NCI-H446 treated with DMSO at 0.1 percent for 48 hours (cell line): ENCODE measurements around the gene COX8A.

Source experiments
- DNase-seq: peaks from one replicate; lab custom pipeline; 2025; lab: John Stamatoyannopoulos, UW

COX8A gene

DNA sequence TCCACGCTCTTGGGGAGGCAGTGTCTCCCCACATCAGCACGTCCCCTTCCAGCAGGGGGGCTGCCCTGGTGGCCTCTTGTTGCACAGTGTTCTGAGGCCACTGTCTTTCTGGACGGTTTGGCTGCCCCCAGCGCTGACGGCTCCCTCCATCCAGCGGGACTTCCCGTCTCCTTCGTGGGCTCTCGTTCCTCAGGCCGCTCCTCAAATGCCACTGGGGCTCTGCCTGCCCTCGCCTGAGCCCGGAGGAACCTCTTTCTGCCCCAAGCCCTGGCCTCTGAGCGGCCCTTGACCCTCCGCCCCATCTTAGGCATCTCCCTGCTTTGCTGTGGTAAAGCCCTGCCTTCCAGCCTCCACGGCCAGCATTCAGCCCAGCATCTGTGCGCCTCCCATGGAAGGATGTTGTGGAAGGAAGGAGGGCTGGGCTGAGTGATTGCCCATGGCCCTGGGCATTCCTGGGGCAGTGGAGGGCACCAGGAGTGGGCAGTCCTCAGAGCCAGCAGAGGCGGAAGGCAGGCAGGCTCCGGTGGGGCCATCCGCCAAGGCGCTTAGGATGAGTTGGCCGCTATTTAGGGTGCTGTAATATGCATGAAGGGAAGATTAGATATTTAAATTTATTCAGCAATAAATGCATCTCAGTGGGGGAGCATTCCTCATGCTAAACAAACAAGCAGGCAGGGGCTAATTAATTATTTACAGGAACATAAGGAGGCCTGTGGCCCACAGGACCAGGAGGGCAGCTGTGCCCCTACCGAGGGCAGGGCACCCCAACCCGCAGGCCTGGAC, 29.6 kb downstream of the COX8A start:
- no peak for DNase-seq

DNA sequence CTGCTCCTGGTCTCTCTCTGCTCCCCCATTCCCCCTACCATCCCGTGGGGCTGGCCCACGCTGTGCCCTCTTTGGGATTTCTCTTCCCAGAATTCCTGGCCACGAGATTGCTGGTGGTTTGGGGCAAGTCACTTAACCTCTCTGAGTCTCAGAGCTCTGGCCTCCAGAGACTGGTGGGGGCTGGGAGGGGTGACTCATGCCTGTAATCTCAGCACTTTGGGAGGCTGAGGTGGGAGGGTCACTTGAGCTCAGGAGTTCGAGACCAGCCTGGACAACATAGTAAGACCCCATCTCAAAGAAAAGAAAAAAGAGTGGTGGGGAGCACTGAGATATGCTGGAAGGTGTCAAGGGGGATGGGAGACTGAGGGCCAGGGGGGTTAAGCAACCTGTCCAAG, 30.2 kb downstream of the COX8A start:
- DNase-seq = no peak

DNA sequence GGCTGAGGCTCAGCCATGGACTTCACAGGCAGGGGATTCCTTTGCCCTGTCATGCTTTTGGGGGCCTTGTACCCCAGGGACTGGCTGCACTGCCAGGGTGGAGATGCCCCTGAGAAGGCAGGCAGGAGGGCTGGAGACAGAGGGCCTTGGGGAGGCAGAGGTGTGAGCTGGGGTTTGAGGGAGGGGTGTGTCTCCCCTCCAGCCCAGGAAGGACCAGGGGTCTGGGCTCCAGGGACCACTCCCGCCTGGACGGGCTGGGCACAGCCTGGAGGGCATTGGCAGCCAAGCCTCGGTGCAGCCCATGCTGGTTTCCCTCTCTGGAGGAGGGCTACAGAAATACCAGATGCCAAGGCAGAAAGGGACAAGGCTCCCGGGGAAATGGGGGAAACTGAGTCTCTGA, 31.3 kb downstream of the COX8A start:
- no peak for DNase-seq

DNA sequence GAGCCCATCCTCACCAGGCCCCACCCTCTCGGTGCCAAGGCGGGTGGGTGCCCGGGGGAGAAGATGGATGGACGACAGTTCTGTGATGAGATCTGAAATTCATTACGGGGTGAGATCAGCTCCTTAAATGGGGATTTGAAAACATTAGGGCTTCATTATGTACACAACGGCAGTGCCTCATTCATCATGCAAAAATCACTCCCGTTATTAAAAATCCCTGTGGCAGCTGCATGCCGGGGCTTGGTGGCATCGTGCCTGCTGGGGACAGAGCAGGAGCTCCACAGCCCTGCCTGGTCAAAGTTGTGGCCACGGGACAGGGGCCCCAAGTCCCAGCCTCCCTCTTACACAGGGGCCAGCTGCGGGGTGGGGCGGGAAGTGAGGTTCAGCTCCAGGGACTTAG, 32.0 kb downstream of the COX8A start:
- no peak for DNase-seq

DNA sequence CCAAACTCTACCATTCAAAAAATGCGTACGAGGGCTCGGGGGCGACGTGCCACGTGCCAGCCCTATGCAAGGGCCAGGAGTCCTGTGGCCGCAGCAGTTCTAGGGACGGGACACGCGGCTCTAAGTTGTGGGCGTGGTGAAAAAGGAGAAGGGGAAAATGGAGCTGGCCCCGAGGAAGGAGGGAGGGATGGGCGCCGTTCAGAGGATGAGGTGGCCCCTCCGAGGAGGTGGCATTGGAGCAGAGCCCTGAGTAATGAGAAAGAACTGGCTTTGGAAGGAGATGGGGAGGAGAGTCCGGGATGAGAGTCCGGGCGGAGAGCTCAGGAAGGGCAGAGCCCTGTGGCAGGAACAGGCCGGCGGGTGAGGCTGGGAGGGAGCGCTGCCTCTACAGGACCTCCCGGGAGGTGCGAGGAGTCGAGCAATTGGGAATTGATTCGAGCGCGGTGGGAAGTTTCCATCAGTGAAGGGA, 32.8 kb downstream of the COX8A start:
- DNase-seq = no peak

DNA sequence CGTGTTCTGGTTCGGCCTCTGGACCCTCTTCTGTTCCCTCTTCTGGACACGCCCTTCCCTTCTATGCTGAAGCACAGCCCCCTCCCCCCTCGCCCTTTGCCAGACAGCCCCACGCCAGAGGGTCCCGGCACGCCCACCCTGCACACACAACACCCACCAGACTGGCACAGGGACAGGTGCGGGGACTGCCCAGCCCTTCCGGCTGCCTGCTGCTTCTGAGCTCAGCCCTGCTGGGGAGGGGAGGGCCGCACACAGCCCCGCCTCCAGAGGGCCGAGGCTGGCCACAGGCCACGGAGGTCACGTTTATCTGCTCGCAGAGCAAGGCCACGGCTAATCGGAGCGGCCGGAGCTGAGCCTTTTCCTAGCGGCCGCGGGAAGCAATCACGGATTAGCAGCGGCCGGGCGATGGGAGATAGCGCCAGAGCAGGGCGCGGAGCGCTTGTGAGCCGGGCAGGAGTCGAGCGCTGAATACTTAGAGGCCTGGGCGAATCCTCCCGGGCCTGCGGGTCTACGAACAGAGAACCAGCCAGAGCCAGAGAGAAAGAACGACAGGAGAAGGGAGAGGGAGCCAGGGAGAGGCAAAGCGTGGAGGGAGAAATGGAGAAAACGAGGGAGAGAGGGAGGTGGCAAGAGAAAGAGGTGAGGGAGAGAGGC, 33.3 kb downstream of the COX8A start:
- no peak for DNase-seq

DNA sequence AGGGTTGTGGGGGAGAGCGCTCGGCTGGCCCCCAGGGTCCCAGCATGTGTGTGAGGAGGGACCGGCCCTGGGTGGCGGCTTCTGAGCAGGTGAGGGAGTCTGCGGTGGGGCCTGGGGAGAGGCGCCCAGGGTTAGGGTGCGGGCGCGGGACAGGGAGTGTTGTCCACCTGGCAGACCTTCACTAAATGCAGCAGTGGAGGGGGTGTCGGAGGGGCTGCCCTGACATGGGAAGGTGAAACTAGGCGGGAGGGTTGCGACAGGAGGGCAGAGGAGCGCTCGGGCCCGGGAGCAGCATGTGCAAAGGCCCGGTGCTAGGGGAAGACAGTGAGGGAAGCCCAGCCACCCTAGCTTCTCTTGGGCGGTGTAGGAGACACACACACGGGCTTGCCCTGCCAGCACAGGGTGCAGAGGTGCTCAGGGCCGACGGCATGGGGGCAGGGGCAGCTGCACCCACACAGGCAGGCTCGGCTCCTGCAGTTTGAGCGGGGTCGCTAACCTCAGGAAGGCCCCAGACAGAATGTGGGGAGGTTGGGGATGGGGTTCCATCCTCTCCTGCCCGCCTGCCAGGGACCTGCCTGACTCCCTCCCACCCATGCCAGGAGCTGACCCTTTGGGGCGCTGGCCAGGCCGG, 34.0 kb downstream of the COX8A start:
- no peak for DNase-seq

DNA sequence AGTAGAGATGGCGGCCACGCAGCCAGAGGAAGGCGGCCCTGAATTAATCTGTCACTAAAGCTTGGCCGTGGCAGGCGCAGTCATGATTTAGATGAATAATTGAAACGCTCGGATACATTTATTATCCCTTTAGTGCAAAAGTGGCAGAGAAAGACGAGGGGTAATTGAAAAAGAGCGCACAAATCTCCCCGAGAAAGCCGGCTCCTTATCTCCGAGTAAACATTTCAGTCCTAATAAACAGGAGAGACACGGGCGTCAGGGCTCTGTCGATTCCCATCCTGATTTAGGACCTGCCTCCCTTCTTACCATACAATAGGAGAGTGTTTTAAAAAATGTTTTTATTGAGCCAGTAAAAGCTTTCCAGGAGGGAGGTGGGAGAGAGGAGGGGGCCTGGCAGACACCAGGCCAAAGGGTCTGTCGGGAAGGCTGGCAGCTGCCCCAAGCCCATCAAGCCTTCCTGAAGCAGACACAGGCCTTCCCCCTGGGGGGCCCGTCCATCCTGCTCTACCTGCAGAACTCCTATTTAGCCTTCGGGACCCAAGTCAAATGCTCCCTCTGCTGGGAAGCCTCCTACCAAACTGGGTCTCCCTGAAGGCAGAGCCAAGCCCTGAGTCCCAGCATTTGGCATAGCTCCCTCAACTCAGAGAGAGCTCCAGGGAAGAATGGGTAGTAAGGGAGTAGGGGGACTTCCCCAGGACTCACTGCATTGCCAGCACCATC, 34.7 kb downstream of the COX8A start:
- no peak for DNase-seq

DNA sequence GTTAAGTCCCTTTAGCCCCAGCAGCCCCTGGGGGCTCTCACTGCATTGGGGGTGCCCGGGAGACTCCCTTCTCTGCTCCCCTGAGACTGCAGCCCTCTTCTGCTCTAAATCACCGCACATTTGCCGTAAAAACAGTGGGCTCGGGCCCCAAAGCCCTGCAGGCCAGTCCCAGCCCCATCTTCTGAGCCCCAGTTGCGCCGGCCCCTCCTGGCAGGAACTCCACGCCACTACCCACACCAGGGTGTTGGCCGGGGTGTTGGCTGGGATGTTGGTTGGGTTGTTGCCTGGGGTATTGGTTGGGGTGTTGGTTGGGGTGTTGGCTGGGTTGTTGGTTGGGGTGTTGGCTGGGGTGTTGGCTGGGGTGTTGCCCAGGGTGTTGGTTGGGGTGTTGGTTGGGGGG, 35.3 kb downstream of the COX8A start:
- DNase-seq = no peak

DNA sequence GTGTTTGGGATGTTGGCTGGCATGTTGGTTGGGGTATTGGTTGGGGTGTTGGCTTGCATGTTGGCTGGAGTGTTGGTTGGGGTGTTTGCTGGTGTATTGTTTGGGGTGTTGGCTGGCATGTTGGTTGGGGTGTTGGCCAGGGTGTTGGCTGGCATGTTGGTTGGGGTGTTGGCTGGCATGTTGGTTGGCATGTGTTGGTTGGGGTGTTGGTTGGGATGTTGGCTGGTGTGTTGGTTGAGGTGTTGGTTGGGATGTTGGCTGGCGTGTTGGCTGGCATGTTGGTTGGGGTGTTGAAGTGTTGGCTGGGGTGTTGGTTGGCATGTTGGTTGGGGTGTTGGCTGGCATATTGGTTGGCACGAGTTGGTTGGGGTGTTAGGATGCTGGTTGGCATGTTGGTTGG, 36.4 kb downstream of the COX8A start:
- no peak for DNase-seq

DNA sequence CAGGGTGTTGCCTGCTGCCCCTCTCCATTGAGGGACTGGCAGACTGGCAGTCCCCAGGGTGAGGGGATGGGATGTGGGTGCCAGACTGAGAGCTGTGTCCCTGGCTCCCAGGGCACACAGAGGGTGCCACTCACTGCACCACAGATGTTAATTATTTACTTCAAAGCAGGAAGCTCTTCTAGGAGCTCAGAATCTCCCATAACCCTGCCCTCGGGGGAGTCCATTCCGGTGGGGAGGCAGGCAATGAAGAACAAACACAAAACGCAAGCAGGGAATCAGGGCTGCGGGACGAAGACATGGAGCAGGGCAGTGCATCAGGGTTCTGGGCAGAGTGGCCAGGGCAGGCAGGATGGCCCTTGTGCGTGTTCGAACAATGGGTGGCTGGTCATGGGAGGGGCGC, 37.0 kb downstream of the COX8A start:
- DNase-seq = no peak

DNA sequence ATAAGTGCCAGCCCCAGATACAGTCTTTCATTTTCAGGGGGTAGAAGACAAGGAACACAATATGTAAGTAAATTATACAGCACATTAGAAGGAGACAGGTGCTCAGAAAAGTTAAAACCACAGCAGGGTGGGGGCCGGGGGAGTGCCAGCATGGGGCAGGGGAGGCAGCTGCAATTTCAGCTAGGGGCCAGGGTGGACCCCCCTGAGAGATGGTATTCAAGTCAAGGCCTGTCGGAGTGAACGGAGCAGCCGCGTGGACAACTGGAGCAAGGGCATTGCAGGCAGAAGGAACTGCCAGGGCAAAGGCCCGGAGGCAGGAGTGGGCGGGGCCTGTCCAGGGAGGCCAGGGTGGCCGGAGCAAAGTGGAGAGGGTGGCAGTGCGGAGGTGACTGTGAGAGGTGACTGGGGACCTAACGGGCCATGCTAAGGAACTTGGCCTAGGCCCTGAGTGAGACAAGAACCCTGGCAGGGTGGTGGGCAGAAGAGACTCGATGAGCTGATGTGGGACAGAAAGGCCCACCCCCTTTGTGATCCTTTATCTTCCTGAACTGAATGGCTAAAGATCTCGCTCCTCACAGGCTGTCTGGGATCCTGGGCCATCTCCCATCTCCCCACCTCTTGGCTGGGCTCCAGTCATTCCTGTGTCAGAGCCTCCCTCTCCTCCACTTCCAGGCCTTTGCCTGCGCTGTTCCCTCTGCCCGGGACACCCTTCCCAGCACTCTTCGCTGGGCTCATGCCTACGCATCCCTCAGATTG, 38.9 kb downstream of the COX8A start:
- DNase-seq = no peak

DNA sequence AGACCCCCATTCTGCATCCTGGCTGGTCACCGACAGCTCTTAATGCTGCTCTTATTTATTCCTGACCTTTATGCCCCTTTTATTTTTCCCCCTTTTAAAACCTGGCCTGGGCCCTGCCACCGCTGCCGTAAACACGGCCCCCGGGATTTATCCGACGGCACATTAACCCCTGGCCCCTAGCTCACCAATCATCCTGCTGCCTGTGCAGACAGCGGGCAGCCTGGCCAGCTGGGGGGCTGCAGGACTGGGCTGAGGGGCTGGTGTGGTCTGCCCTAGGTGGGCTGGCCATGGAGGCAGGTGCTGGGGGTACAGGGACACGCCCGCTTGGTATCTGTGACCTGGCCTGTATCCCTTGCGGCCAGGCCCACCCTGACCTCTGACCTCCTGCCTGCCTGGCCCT, 39.9 kb downstream of the COX8A start:
- no peak for DNase-seq

DNA sequence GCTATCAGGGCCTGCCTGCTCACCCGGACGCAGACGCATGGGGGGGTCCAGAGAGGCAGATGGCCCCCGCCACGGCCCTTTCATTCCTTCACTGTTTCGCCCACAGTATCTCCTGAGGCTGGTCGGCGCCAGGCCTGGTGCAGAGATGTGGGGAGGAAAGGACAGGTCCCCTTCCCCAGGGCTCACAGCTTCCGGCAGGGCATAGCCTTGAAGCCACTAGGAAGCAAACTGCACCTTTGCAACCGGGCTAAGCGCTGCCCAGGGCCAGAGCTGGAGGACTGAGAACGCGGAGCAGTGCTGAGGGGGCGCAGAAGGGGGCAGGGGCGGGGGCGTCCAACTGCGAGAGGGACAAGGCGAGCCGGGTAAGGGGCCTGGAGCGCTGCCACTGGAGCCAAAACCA, 41.1 kb downstream of the COX8A start:
- no peak for DNase-seq

DNA sequence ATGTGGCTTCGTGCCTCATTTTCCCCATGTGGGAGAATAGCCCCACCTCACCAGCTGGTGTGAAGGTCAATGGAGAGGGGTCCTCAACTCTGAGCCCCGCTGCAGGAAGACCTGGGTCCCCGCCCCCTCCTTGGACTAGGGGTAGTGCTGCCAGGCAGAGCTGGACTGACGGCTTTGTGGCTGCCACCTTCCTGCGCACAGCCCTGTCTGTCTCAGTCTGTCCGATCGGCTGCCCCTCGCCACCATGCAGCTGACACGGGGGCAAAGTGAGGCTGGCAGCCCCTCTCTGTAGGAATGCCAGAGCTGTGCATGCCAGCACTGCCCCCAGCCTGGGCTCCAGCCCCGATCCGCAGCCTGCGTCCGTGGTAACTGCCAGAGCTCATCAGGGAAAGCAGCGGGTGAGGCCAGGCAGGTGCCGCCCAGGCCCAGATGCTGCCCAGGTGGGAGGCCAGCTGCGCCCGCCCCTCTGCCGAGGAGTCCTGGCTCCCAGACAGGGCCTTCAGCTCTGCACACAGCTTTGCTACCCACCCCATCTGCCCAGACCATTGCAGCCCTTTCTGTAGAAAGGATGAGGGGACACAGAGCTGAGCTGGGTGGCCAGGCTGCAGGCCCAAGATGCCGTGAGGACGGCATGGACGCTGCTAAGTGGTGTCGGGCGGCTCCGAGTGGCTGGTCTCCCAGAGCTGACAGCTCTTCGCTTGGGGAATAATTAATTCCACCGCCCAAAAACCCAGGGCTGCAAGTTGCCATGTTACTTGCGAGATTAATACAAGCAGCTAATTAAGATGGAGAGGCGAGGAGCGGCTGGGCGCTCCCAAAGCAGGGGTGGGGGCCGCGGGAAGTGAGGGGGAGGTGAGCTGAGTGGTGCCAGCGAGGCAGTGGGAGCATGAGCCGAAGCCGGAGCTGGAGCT, 41.8 kb downstream of the COX8A start:
- no peak for DNase-seq

DNA sequence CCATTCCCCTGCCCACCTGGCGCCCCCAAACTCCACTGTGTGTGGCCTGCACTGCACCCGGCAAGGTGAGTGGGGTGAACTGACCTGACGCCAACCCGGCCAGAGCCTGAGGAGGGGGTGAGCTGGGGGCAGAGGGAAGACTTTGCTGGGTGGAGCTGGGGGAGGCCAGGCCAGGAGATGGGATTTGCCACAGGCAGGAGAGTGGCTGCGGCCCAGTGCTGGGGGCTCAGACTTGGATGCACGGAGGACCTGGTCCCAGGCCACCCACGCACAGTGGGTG, 43.5 kb downstream of the COX8A start:
- DNase-seq = no peak

DNA sequence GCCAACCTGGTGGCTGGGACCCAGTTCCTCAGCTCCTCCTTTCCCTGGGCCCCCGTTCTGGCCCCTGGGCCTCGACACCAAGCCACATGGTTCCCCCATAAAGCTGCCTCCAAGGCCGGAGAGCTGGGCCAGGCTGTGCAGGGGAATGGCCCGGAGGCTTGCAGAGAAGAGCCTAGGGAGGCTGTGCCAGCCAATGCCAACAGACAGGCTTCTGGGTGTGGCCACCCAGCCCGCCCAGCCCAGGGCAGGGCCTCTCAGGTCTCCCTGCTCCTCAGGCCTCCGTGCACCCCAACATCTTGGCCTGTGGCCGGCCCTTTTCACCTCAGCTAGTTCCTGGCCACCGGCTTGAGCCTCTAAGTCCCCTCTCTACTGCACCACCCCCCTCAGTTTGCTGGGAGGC, 43.9 kb downstream of the COX8A start:
- DNase-seq = no peak

DNA sequence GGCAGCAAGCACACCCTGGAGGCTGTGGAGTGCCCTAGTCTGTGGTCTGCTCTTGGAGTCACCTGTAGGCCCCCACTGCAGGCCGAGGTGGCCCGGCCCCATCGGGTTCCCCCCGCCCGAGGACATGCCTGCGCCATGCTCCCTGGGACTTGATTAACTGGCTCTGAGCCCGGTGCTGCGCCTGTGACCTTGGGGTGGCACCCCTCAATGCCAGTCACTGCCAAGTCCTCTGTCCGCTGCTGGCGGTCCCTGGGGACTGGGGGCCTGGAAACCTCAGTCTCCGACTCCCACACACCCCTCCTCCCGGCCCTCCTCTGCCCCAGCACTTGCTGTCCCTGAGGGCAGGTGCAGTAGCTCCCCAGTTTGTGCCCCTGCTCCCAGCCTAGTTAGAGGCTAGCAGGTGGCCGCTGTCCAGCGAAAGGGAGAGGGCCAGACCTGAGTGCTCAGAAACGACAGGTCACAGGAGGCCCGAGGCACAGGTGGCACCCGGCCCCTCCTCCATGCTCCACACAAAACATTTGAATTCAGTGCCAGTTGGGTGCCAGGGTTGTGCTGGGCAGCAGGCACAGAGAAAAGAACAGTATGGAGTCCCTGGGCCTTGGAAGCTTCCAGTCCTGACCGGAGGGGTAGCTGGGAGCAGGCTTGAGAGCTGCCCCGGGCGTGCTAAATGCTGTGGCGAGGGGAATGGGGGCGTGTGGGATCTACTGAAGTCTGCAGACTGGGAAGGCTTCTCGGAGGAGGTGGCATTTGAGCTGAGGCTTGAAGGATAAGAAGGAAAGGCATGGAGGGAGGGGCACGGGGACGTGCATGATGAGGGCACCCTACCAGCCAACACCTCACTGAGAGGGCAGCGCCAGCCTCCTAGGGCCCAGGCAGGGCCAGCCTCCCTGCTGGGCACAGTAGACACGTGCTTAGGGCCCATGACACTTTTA, 45.0 kb downstream of the COX8A start:
- no peak for DNase-seq

DNA sequence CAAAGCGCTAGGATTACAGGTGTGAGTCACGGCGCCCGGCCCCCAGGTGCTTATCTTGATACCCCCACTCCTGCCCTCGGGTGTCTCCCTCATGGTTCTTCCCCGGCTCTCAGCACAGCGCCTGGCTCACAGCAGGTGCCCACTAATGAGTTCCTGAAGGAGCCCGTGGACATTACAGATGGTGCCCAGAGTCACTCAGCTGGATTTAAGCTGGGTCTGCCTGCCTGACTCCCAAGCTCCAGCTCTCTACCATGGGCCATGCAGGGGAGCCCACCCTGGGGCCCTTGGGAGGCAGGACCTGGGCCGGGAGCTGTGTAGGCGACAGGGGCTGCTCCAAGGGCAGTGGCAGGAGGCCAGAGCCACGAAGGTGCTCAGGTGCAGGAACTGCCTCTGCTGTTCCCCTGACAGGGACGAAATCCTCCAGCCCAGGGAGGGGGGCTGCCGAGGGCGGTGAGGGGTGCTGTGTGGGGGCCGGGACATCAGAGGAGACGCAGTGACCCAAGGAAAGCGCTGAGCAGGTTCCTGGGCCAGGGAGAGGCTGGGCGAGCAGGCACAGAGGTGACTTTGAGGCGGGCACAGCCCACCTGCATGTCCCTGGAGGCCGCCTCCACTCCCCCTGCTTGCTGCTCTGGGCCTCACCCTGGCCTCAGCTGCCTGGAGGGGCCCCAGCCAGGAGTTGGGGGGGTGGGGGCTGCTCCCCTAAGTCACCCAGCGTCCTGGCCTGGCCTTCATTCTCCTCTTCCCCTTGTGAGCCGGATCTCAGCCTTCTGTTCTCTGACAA, 46.7 kb downstream of the COX8A start:
- DNase-seq = no peak
